T-helper 2 cell treated with Interferon-gamma antibody and Interleukin-4, amounts not matched to agents 100 ng/mL and 5 ng/mL, for 36 hours (primary cell): ENCODE data around the gene ZNF446. TPM values are rescaled to one million over a fixed set of nuclear protein-coding genes. Genes with fewer than 3 reads are reported as not detected.
"Not testable (repeated sequence)": the region's sequence is repeated elsewhere in the genome, so short reads cannot be mapped to it uniquely, and the experiment has no call there.

ENCODE experiments used
- intact Hi-C: fragments of 100-400 bp; cut with micrococcal nuclease; formaldehyde crosslinking; loops from one replicate; pipeline ENCODE4 v1.15.1; 2023
- total RNA-seq: library from RNA; stranded (reverse); gene quantifications from 2 replicates; pipeline ENCODE4 v1.2.3, GENCODE V29; 2022

Gene ZNF446
- total RNA-seq, 1 donor from 2014 or later = 7.3 TPM

DNA sequence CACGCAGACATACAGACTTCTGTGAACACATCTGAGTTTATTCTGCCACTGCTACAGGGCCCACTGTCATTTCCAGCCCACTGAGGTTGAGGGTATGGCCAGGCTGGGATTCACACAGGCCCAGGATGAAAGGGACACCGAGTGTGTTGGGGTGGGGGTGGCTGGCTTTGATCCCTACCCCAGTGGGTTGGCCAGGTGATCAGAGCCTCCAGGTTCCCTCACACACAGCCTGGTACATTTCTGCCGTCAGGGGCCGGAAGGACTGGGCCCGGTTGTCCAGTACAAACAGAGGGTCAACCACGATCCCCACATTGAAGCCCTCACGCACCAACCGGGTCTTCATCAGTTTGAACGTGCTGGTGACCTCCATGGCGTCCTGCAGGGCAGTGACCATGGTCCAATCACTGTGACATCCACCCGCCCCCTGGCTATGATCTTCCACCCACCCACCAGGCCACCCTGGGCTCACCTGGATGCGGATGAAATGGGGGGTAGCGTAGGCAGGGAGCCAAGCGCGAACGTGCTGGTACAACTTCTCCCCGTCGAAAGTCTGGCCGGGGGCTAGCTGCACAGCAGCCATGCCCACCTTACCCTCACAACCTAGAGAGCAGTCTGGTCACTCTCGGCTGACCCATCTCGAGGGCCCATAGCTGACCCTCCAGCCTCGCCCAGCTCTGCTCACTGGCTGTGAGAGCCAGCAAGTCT, 22.3 kb downstream of the ZNF446 start:
- intact Hi-C loops = loop anchor here (1.0 to 2.0 kb wide), 5 partner anchors 16 to 117 kb away; partner anchors contain the start of genes ZBTB45, ZNF446 and ZNF837

DNA sequence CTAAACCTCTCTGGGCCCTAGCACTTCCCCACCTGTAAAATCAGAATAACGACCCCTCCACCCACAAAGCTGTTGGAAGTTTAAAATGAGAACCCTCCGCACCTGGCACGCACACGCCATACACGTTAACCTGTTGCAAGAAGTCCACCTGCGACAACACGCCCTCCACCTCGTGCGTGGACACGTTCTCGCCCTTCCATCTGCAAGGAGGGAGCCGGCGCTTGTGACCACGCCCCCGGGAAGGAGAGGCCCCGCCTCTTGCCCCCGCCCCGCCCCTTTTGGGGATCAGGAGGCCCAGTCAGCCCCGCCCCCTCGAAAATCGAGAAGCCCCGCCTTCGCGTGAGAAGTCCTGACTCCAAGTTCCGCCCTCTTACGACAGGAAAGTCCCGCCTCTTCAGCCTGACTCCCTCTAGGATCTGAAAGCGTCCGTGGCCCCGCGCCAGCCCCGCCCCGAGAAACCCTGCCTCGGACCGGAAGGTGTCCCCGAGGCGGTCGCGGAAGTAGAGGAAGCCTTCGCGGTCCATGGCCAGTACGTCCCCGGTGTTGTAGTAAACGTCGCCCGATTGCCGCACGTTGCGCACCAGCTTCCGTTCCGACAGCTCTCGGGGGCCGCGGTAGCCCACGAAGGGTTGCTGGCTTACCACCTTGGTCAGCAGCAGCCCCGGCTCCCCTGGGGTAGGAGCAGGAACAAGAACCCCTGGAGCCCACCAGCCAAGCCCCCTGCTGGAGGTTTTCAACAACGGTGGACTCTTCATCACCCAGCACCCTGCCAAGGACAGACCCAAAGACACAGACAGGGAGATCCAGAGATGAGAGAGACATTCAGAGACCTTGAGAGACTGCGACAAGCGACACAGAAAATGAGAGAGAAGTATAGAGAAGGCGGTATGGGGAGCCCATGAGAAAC, 23.1 kb downstream of the ZNF446 start:
- intact Hi-C loops = loop anchor here (1.0 to 2.0 kb wide), 5 partner anchors 16 to 118 kb away; partner anchors contain the start of genes ZBTB45, ZNF446 and ZNF837

DNA sequence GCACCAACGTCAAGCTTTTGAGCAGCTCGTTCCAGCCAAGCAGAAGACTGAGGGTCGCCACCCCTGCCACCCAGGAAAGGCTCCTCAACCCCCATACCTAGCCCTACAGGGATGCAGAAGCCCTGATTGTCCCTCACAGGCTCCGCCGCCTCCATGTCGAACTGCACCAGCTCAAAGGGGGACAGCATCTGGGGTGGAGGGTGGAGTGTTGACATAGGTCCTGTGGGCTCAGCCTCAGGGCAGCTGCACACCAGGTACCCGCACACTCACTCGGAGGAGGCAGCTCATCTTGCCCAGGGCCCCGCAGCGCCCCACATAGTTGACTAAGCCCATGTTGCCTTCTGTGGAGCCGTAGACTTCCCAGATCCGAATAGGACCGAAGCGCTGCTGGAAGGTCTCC, 24.1 kb downstream of the ZNF446 start:
- intact Hi-C loops = no loop called here

DNA sequence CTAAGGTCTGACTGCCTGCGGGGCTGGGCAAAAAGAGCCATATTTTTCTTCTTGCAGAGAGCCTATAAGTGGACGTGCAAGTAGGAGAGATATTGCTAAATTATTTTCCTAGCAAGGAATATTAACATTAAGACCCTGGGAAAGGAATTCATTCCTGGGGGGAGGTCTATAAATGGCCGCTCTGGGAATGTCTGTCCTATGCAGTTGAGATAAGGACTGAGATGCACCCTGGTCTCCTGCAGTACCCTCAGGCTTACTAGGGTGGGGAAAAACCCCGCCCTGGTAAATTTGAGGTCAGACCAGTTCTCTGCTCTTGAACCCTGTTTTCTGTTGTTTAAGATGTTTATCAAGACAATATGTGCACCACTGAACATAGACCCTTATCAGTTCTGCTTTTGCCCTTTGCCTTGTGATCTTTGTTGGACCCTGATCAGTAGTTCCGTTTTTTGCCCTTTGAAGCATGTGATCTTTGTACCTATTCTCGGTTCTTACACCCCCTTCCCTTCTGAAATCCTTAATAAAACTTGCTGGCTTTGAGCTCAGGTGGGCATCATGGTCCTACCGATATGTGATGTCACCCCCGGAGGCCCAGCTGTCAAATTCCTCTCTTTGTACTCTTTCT, 31.6 kb downstream of the ZNF446 start:
- intact Hi-C loops = not testable (repeated sequence)

DNA sequence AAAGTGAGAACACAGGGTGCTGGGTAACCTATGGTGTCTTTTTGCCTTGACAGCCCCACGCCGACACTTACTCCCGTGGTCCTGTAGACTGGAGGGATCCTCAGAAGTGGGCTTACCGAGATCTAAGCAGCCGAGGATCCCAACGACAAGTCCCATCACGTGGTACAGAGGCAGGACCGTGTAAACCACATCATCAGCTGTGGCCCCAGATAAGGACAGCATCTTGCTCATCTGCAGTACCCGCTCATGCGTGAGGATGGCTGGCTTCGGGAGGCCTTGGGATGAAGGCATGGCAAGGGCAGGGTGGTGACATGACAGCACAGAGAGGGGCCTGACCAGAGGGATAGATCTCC, 33.6 kb downstream of the ZNF446 start:
- intact Hi-C loops = no loop called here

DNA sequence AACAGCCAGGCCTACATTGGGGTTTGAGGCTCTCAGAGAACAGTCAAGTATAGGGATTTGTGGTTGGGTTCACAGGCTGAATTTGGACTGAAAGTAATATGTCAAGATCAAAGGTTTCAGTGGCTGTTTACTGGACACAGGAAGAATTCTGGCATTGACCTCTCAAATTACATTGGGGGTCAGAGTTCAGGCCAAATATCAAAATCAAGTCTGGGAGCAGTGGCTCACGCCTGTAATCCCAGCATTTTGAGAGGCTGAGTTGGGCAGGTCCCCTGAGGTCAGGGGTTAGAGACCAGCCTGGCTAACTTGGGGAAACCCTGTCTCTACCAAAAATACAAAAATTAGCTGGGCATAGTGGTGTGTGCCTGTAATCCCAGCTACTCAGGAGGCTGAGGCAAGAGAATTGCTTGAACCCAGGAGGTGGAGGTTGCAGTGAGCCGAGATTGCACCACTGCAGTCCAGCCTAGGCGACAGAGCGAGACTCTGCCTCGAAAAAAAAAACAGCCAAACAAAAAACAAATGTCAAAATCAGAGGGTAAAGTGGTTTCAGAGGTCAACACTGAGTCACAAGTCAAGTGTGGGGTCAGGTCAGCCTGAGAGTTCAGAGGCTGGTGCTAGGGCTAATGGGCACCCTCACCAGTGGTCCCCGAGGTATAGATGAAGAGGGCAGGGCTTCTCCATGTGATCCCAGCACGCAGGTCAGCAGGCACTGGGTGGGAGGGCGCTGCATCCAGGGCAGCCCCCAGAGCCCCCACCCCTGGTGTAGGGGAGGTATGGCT, 34.1 kb downstream of the ZNF446 start:
- intact Hi-C loops = no loop called here

- intact Hi-C loops = no loop called here
Measured at GRCh38 chr19:58511353-58512208, 35.4 kb downstream of the ZNF446 start, which contains the start of gene SLC27A5. TSS of gene SLC27A5 (minus strand) at chr19:58511992. CDS start at chr19:58511955, 37 bp downstream.

DNA sequence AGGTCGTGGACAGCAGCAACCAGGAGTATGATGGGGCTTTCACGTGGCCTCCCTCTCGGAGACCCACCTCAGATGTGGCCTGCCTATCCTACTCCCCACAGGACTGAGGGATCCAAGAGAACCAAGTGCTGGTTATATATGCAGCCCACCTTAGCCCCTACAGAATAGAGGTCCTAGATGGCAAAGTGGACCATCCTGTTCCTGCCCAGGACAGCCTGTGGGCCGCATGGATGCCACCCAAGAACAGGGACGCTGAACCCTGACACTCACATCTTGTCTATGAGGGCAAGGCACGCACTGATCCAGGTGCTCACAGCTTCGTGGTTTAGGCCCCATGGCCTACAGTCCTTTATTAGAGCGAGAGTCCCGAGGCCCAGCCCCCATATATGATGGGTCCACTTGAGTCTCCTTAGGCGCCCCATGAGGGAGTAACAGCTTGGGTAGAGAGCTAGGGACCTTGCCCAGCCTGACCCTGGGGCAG, 37.1 kb downstream of the ZNF446 start:
- intact Hi-C loops = no loop called here

DNA sequence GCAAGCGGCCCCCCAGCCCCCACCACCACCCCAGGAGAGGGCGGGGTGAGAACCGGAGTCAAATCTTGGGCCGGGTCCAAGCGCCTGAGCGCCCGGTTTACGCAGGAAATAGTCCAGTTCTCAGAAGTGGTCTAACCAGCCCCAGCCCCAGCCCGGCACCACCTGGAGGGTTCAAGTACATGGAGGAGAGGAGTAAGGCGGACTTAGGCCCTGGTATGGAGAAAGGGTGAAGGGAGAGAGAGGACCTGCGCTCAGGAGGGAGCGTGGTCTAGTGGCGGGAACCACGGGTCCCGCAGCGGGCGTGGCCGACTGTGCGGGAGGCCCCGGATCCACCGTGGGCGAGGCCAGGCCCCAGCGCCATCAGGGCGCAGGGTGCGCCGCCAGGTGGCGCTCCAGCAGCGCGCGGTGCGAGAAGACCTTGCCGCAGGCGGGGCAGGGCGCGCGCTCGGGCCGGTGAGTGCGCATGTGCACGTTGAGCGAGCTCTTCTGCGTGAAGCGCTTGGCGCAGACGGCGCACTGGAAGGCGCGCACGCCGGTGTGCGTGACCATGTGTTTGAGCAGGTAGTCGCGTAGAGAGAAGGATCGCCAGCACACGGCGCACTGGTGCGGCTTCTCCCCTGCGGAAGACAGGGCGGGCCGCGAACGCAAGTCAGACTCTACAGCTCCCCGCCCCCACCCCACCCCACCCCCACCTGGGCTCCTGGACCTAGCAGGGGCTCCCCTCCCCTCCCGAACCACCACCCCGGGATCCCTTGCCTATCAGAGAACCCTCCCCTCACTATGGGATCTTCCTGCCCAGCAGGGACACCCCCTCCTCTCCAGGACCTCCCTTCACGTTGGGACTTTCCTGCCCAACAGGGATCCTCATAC, 37.8 kb downstream of the ZNF446 start:
- intact Hi-C loops = loop anchor here (1.0 to 2.0 kb wide), 4 partner anchors 15 to 133 kb away; partner anchors contain the start of genes TRIM28 and ZNF837

- intact Hi-C loops = loop anchor here (1.0 to 5.0 kb wide), 5 partner anchors 16 to 133 kb away; partner anchors contain the start of genes TRIM28, ZNF584 and ZNF837
Measured at GRCh38 chr19:58514564-58515022, 38.4 kb downstream of the ZNF446 start.

GRCh38 chr19:58515259-58515658, 39.1 kb downstream of the ZNF446 start:
- intact Hi-C loops = loop anchor here (2.0 to 5.0 kb wide), 2 partner anchors 16 to 108 kb away; partner anchors contain the start of gene ZNF584

- intact Hi-C loops = loop anchor here (5.0 kb wide), 1 partner anchor 109 kb away; the partner anchor contains the start of gene ZNF584
Measured at GRCh38 chr19:58516246-58516836, 40.2 kb downstream of the ZNF446 start.

- intact Hi-C loops = loop anchor here (5.0 kb wide), 1 partner anchor 110 kb away; the partner anchor contains the start of gene ZNF584
Measured at GRCh38 chr19:58516964-58517833, 41.0 kb downstream of the ZNF446 start.

DNA sequence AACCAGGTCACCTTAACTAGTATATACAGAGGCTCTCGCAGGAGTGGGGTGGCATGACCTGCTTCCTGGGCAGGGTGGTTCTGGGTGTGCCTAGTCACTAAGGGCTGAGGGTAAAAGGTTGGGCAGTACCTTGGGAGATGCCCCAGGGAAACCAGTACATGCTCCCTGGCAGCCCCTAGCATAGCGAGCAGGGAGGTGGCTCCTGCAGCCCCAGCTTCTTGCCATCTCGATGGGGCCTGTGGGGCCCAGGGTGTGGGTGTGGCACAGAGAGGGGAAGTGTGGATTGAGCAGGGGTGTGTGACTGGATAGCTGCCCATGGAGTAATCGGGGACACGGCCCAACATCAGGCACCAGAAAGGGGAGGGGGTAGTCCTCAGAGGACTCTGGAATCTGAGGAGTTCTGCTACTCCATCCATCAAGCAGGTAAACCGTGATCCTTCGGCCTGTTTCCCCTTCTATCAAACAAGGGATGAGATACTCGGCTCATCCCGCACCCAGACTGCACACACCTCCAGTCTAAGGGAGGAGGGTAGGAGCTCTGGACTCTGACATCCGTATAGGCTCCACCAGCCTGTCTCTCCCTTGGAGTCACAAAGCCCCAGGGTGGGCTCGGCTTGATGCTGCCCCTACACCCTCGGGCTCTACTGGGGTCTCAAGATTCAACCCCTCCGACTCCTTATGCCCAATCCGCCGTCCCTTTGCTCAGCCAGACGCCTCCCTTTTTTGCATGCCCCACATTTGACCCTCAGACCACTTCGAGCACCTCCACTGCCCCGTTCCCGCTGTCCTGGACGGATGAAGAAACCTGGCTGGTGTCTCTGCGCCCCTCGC, 42.3 kb downstream of the ZNF446 start:
- intact Hi-C loops = loop anchor here (1.0 to 5.0 kb wide), 8 partner anchors 19 to 111 kb away; partner anchors contain the start of genes CHMP2A, MZF1, TRIM28 and ZNF324B

GRCh38 chr19:58519087-58519354, 42.9 kb downstream of the ZNF446 start:
- intact Hi-C loops = loop anchor here (1.0 to 5.0 kb wide), 8 partner anchors 20 to 112 kb away; partner anchors contain the start of genes CHMP2A, MZF1, TRIM28 and ZNF324B
